HG03460 (cell line): ENCODE measurements around the gene RANBP6.
A peak's percentile ranks its signal among the peaks of the same experiment; 100 is the strongest.

Experiments used
- ATAC-seq: cut with Tn5 transposase; IDR thresholded peaks from one replicate; pipeline ENCODE4 v1.9.1; 2021; ENCODE audit not compliant: unreplicated experiment

The RANBP6 gene

GRCh38 chr9:6007770-6008168 lies 7.7 kb downstream of the RANBP6 start:
- peak; percentile 37 for ATAC-seq

GRCh38 chr9:6007058-6007769 lies 8.2 kb downstream of the RANBP6 start:
- peak; percentile 64 for ATAC-seq

- no peak for ATAC-seq
Observed at GRCh38 chr9:6006749-6007057, 8.7 kb downstream of the RANBP6 start.

GRCh38 chr9:6000955-6001354 lies 14.5 kb downstream of the RANBP6 start:
- no peak for ATAC-seq

DNA sequence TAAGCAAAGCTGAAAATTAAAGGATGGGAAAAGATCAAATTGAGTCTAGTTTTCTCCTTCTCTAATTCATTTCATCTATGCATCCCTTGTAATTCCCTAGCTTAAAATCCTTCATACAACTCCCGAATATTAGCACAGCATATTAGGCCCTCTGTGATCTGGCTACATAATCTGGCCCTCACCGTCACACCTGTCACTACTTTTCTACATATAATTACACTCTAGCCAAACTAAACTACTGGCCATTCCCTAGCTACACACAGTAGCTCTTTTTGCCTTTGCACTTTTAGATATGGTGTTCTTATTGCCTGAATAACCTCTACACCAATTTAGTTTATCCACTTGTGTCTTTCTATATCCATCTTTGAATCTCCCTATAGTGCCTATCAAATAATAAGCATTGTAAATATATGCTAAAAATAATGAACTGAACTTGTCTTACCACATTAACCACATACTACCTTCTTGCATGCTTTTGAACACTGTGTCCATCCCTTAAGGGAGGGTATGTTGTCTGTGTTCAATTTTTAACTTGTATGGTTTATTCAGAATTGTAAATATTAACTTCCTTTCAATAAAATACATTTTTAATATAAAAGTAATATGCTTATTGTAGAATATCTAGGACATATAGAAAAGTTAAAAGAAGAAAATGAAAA lies 15.9 kb downstream of the RANBP6 start:
- no peak for ATAC-seq

GRCh38 chr9:5994493-5994892 lies 20.9 kb downstream of the RANBP6 start:
- ATAC-seq: no peak

- ATAC-seq: no peak
Observed at GRCh38 chr9:5988265-5988664, 27.2 kb downstream of the RANBP6 start.

DNA sequence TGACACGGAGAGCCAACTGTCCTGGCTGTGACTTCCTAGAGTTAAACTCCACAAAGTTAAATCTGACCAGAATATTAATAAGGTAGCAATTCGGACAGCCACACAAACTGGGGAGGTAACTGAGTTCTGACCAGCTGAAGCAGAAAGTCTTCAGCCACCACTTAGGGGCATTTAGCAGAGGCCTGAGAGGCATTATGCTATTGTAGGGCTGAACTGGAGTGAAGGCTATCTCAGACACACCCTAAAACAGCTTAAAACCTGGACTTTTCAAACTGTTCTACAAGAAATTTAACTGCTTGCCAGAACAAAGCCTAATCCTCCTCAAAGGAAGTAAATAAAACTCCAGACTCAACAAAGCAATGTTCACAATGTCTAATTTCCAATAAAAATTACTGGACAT lies 32.4 kb downstream of the RANBP6 start:
- no peak for ATAC-seq

DNA sequence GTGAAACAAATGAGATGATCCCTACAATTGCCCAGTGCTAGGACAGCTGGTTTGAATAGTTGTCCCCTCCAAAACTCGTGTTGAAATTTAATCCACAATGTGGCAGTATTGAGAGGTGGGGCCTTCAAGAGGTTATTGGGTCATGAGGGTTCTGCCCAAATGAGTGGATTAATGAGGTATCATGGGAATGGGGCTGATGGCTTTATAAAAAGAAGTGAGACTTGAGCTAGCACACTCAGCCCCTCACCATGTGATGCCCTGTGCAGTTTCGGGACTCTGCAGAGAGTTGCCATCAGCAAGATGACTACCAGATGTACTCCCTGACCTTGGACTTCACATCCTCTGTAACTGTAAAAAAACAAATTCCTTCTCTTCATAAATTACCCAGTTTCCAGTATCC lies 33.1 kb downstream of the RANBP6 start:
- ATAC-seq: no peak

- ATAC-seq: no peak
Observed at GRCh38 chr9:5978523-5978922, 36.9 kb downstream of the RANBP6 start.

- ATAC-seq: peak; percentile 92
Observed at GRCh38 chr9:5976674-5977397, 38.6 kb downstream of the RANBP6 start.

- ATAC-seq: no peak
Observed at GRCh38 chr9:5971740-5972139, 43.7 kb downstream of the RANBP6 start.
